Measurements from ENCODE around the gene MSANTD7.
"Not testable (repeated sequence)": the region's sequence is repeated elsewhere in the genome, so short reads cannot be mapped to it uniquely, and the experiment has no call there.

Gene MSANTD7

GRCh38 chr10:14810969-14811953 lies 26.8 kb upstream of the MSANTD7 start:
- no peaks in the 10 kb centered on the region for H3K79me2 ChIP-seq (ENCODE audit: control insufficient read depth, low read length)
- no peak overlapping the region for H3K27ac ChIP-seq (ENCODE audit: low read depth, low read length)
- no peak overlapping the region for H3K4me2 ChIP-seq (ENCODE audit: low read length)
- no peaks in the 10 kb centered on the region for H3K27me3 ChIP-seq (ENCODE audit: control insufficient read depth, low read length)
- H3F3A ChIP-seq (ENCODE audit: control insufficient read depth, insufficient read depth), result peaks cover 3% of the 10 kb centered on the region; the same call in 1 of the 2 replicates
- no peaks in the 10 kb centered on the region for H4K20me1 ChIP-seq (ENCODE audit: control insufficient read depth, insufficient read depth, low read depth, low read length)
- TF ChIP-seq, protein P1, sequence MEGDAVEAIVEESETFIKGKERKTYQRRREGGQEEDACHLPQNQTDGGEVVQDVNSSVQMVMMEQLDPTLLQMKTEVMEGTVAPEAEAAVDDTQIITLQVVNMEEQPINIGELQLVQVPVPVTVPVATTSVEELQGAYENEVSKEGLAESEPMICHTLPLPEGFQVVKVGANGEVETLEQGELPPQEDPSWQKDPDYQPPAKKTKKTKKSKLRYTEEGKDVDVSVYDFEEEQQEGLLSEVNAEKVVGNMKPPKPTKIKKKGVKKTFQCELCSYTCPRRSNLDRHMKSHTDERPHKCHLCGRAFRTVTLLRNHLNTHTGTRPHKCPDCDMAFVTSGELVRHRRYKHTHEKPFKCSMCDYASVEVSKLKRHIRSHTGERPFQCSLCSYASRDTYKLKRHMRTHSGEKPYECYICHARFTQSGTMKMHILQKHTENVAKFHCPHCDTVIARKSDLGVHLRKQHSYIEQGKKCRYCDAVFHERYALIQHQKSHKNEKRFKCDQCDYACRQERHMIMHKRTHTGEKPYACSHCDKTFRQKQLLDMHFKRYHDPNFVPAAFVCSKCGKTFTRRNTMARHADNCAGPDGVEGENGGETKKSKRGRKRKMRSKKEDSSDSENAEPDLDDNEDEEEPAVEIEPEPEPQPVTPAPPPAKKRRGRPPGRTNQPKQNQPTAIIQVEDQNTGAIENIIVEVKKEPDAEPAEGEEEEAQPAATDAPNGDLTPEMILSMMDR (IDR thresholded peaks at IDR 0.05; ENCODE audit: low read depth, low read length, poor library complexity, severe bottlenecking), result no peak
- no peak for TF ChIP-seq EZH2phosphoT487 (IDR thresholded peaks at IDR 0.05; ENCODE audit: borderline replicate concordance, low read length)
- H3K9me2 ChIP-seq (replicated peaks; ENCODE audit: control insufficient read depth, low read length), result no peaks in the 10 kb centered on the region
- peaks cover 42% of the 10 kb centered on the region for H3K4me1 ChIP-seq (ENCODE audit: control insufficient read depth, low read length)
- H3K36me3 ChIP-seq (ENCODE audit: control insufficient read depth, low read length), result no peaks in the 10 kb centered on the region
- H3K4me3 ChIP-seq (ENCODE audit: low read length), result no peak overlapping the region
- no peaks in the 10 kb centered on the region for H3K9me3 ChIP-seq (ENCODE audit: control insufficient read depth, insufficient read depth, low read length)

GRCh38 chr10:14812271-14812670 lies 25.8 kb upstream of the MSANTD7 start:
- no peaks in the 10 kb centered on the region for H3K27me3 ChIP-seq (ENCODE audit: control insufficient read depth, low read length)
- H3K9me3 ChIP-seq (ENCODE audit: control insufficient read depth, insufficient read depth, low read length), result no peaks in the 10 kb centered on the region
- no peak overlapping the region for H3K27ac ChIP-seq (ENCODE audit: low read depth, low read length)
- no peaks in the 10 kb centered on the region for H3K36me3 ChIP-seq (ENCODE audit: control insufficient read depth, low read length)
- H3K4me1 ChIP-seq (ENCODE audit: control insufficient read depth, low read length), result peaks cover 42% of the 10 kb centered on the region
- no peaks in the 10 kb centered on the region for H3K9me2 ChIP-seq (replicated peaks; ENCODE audit: control insufficient read depth, low read length)
- H3F3A ChIP-seq (ENCODE audit: control insufficient read depth, insufficient read depth), result peaks cover under 1% of the 10 kb centered on the region; the same call in 1 of the 2 replicates
- no peaks in the 10 kb centered on the region for H4K20me1 ChIP-seq (ENCODE audit: control insufficient read depth, insufficient read depth, low read depth, low read length)
- TF ChIP-seq EZH2phosphoT487 (IDR thresholded peaks at IDR 0.05; ENCODE audit: borderline replicate concordance, low read length), result no peak
- TF ChIP-seq, protein P1 (IDR thresholded peaks at IDR 0.05; ENCODE audit: low read depth, low read length, poor library complexity, severe bottlenecking), result no peak
- no peak overlapping the region for H3K4me3 ChIP-seq (ENCODE audit: low read length)
- no peaks in the 10 kb centered on the region for H3K79me2 ChIP-seq (ENCODE audit: control insufficient read depth, low read length)
- H3K4me2 ChIP-seq (ENCODE audit: low read length), result no peak overlapping the region

- Histone ChIP-seq H3K4me1 (ENCODE audit: control insufficient read depth, low read length) (peaks cover 28% of the 10 kb centered on the region), H3K27ac (ENCODE audit: low read depth, low read length) (no peak overlapping the region), H3K79me2 (ENCODE audit: control insufficient read depth, low read length) (no peaks in the 10 kb centered on the region), H3K4me3 (ENCODE audit: low read length) (no peak overlapping the region), H3K27me3 (ENCODE audit: control insufficient read depth, low read length) (no peaks in the 10 kb centered on the region), H3K4me2 (ENCODE audit: low read length) (no peak overlapping the region), H4K20me1 (ENCODE audit: control insufficient read depth, insufficient read depth, low read depth, low read length) (no peaks in the 10 kb centered on the region), H3K9me2 (replicated peaks; ENCODE audit: control insufficient read depth, low read length) (no peaks in the 10 kb centered on the region), H3F3A (ENCODE audit: control insufficient read depth, insufficient read depth) (no peaks in the 10 kb centered on the region), H3K9me3 (ENCODE audit: control insufficient read depth, insufficient read depth, low read length) (no peaks in the 10 kb centered on the region), H3K36me3 (ENCODE audit: control insufficient read depth, low read length) (no peaks in the 10 kb centered on the region)
- TF ChIP-seq, protein P1 (IDR thresholded peaks at IDR 0.05; ENCODE audit: low read depth, low read length, poor library complexity, severe bottlenecking), result no peak
- TF ChIP-seq EZH2phosphoT487 (IDR thresholded peaks at IDR 0.05; ENCODE audit: borderline replicate concordance, low read length), result no peak
Observed at GRCh38 chr10:14815681-14816080, 22.4 kb upstream of the MSANTD7 start.

DNA sequence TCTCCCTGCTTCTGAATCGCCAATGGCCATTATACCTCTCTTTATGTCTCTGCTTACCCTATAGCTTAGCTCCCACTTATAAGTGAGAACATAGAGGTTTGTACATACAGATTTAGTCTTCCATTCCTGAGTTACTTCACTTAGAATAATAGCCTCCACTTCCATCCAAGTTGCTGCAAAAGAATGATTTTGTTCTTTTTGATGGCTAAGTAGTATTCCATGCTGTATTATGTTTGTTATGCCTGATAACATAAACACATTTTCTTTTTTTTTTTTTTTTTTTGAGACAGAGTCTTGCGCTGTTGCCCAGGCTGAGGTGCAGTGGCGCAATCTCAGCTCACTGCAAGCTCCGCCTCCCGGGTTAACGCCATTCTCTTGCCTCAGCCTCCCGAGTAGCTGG lies 21.4 kb upstream of the MSANTD7 start:
- H3K27ac ChIP-seq (ENCODE audit: low read depth, low read length); H3K4me3 ChIP-seq (ENCODE audit: low read length); H3F3A ChIP-seq (ENCODE audit: control insufficient read depth, insufficient read depth); H3K27me3 ChIP-seq (ENCODE audit: control insufficient read depth, low read length); H3K9me2 ChIP-seq (replicated peaks; ENCODE audit: control insufficient read depth, low read length); H3K79me2 ChIP-seq (ENCODE audit: control insufficient read depth, low read length); H3K9me3 ChIP-seq (ENCODE audit: control insufficient read depth, insufficient read depth, low read length); H4K20me1 ChIP-seq (ENCODE audit: control insufficient read depth, insufficient read depth, low read depth, low read length); H3K36me3 ChIP-seq (ENCODE audit: control insufficient read depth, low read length); H3K4me2 ChIP-seq (ENCODE audit: low read length): not testable (repeated sequence)
- H3K4me1 ChIP-seq (ENCODE audit: control insufficient read depth, low read length), result peaks cover 28% of the 10 kb centered on the region
